HepG2 (cell line): ENCODE results near the gene GPER1. TPM values are rescaled to one million over a fixed set of nuclear protein-coding genes. Genes with fewer than 3 reads are reported as not detected.

Source experiments
- ATAC-seq: fragments of 200-7000 bp; cut with Tn5 transposase; 3 replicates; pipeline ENCODE4 v1.9.1; 2020; ENCODE audit warnings: mild to moderate bottlenecking, moderate library complexity
- BruUV-seq: library from RNA; stranded (reverse); fragments of 400-500 nt; replicated peaks from 2 replicates; lab custom pipeline; 2021; lab: Mats Ljungman, UMichigan
- CTCF ChIA-PET: fragments of 300-600 bp; formaldehyde crosslinking; extraction: SDS; loops from one replicate; lab custom pipeline; 2021; ENCODE audit warnings: low total read pairs, inconsistent platforms, low intra/inter-chr PET ratio; lab: Yijun Ruan, JAX
- POLR2A ChIA-PET: fragments of 350-600 bp; sonication (Branson Sonifier 250); formaldehyde crosslinking; loops from one replicate; lab custom pipeline; 2020; ENCODE audit warnings: antibody characterized with exemption, inconsistent platforms; lab: Yijun Ruan, JAX
- DNase-seq: peaks from one replicate; pipeline ENCODE4 v3.0.0-alpha.2; 2015; ENCODE audit warnings: low spot score
- FAIRE-seq: peaks from 3 replicates; lab custom pipeline; 2011; peaks lifted over from hg19 to GRCh38; lab: Jason Lieb, UNC
- H2AFZ ChIP-seq: one replicate; pipeline ENCODE4 v1.6.1; 2011; ENCODE audit warnings: low read length, inconsistent platforms
- H3K27ac ChIP-seq: fragments of 300-600 bp; 3 replicates; pipeline ENCODE4 v1.8.0; 2011; ENCODE audit warnings: mixed run types, mild to moderate bottlenecking, mixed read lengths, low read length, inconsistent platforms; ENCODE audit not compliant: insufficient read depth; ENCODE audit errors: extremely low read length
- H3K27me3 ChIP-seq, 2 experiments: fragments of 200-600 bp in 1 of 2; 2 replicates in 1 of 2; 3 replicates in 1 of 2; pipeline versions ENCODE4 v1.6.0 to v1.8.0; 2011; ENCODE audit warnings: low read length in 2 of 2, mild to moderate bottlenecking in 2 of 2, moderate library complexity in 2 of 2, inconsistent platforms in 1 of 2; ENCODE audit not compliant: insufficient read depth in 2 of 2, control insufficient read depth in 1 of 2
- H3K36me3 ChIP-seq, 2 experiments: fragments of 200-600 bp in 1 of 2; replicated peaks in 1 of 2; 2 replicates in 1 of 2; 3 replicates in 1 of 2; pipeline versions ENCODE4 v1.5.1 to v1.8.0; 2011; ENCODE audit warnings: low read length in 2 of 2, inconsistent platforms in 1 of 2; ENCODE audit not compliant: insufficient read depth in 2 of 2, control insufficient read depth in 1 of 2
- H3K4me1 ChIP-seq: 2 replicates; pipeline ENCODE4 v1.5.1; 2012; ENCODE audit warnings: low read length, inconsistent platforms; ENCODE audit not compliant: insufficient read depth
- H3K4me2 ChIP-seq: 2 replicates; pipeline ENCODE4 v1.6.0; 2011; ENCODE audit warnings: low read depth, low read length, inconsistent platforms
- H3K4me3 ChIP-seq, 3 experiments: fragments of 200-600 bp in 1 of 3; sonication (generic), shearing (Covaris generic) in 1 of 3; replicated peaks in 1 of 3; 2 replicates each; pipeline ENCODE4 v1.5.1; 2011 to 2016; ENCODE audit warnings: low read length in 3 of 3, inconsistent platforms in 2 of 3, low read depth in 2 of 3, mild to moderate bottlenecking in 2 of 3, control low read depth in 1 of 3, mixed read lengths in 1 of 3; ENCODE audit not compliant: insufficient read depth in 1 of 3
- H3K79me2 ChIP-seq: one replicate; pipeline ENCODE4 v1.6.1; 2011; ENCODE audit warnings: low read length, inconsistent platforms; ENCODE audit not compliant: insufficient read depth
- H3K9ac ChIP-seq: 2 replicates; pipeline ENCODE4 v1.6.0; 2011; ENCODE audit warnings: mild to moderate bottlenecking, low read depth, low read length, inconsistent platforms; ENCODE audit not compliant: insufficient read depth
- H3K9me3 ChIP-seq: 2 replicates; pipeline ENCODE4 v1.5.1; 2012; ENCODE audit warnings: mild to moderate bottlenecking, low read length
- H4K20me1 ChIP-seq: 2 replicates; pipeline ENCODE4 v1.6.0; 2011; ENCODE audit warnings: inconsistent platforms, mild to moderate bottlenecking, low read length, moderate library complexity; ENCODE audit not compliant: insufficient read depth
- ATF1 ChIP-seq: IDR thresholded peaks from 2 replicates; pipeline ENCODE4 v1.6.1; 2016; ENCODE audit warnings: mild to moderate bottlenecking, control low read depth
- EEA1 ChIP-seq: sonication (generic); formaldehyde crosslinking; IDR thresholded peaks from 2 replicates; pipeline ENCODE4 v1.5.1; 2020; ENCODE audit warnings: mild to moderate bottlenecking, missing genetic modification reagents, borderline replicate concordance
- FOXK1 ChIP-seq: sonication (generic); formaldehyde crosslinking; IDR thresholded peaks from 2 replicates; pipeline ENCODE4 v1.4.0; 2020; ENCODE audit warnings: low read depth, missing genetic modification reagents, borderline replicate concordance
- HINFP ChIP-seq: sonication (generic); formaldehyde crosslinking; IDR thresholded peaks from 2 replicates; pipeline ENCODE4 v1.4.0; 2020; ENCODE audit warnings: low read depth, mild to moderate bottlenecking, missing genetic modification reagents
- KAT8 ChIP-seq: IDR thresholded peaks from 2 replicates; pipeline ENCODE4 v1.6.1; 2016; ENCODE audit warnings: missing genetic modification reagents, missing compliant biosample characterization
- PAF1 ChIP-seq: IDR thresholded peaks from 2 replicates; pipeline ENCODE4 v1.6.1; 2016; ENCODE audit warnings: missing genetic modification reagents, missing compliant biosample characterization
- PBX2 ChIP-seq: IDR thresholded peaks from 2 replicates; pipeline ENCODE4 v1.6.1; 2016; ENCODE audit warnings: control low read depth
- PHB2 ChIP-seq: fragments of 450-650 bp; IDR thresholded peaks from 2 replicates; pipeline ENCODE4 v1.6.1; 2018; ENCODE audit not compliant: partially characterized antibody
- SNAI1 ChIP-seq: sonication (generic); formaldehyde crosslinking; IDR thresholded peaks from 2 replicates; pipeline ENCODE4 v1.5.0; 2020; ENCODE audit warnings: mild to moderate bottlenecking, missing genetic modification reagents, borderline replicate concordance
- TFDP2 ChIP-seq: sonication (generic); formaldehyde crosslinking; IDR thresholded peaks from 2 replicates; pipeline ENCODE4 v1.4.0; 2020; ENCODE audit warnings: missing genetic modification reagents
- ZFP62 ChIP-seq: sonication (generic); formaldehyde crosslinking; IDR thresholded peaks from 2 replicates; pipeline ENCODE4 v1.4.0; 2020; ENCODE audit warnings: missing genetic modification reagents
- ZNF3 ChIP-seq: IDR thresholded peaks from 2 replicates; pipeline ENCODE4 v1.7.0; 2017; ENCODE audit warnings: inconsistent platforms
- ZNF563 ChIP-seq: sonication (generic); formaldehyde crosslinking; IDR thresholded peaks from 2 replicates; pipeline ENCODE4 v1.8.0; 2022; ENCODE audit warnings: mild to moderate bottlenecking, moderate library complexity, missing genetic modification reagents
- WGBS: methylation state at CpG from one replicate; pipeline ENCODE4 v1.1.6; 2017; ENCODE audit warnings: low lambda C conversion rate; 5-methylcytosine and 5-hydroxymethylcytosine counted together
- in situ Hi-C: cut with HindIII; loops from 2 replicates; pipeline ENCODE4 v1.10.0; 2017; ENCODE audit warnings: low pct_unique_long_range_greater_than_20kb; ENCODE audit not compliant: extremely low pct_ligation_motif_present
- intact Hi-C: fragments of 100-400 bp; cut with micrococcal nuclease; formaldehyde crosslinking; loops from one replicate; pipeline ENCODE4 v1.10.0; 2022; ENCODE audit not compliant: unreplicated experiment
- polyA plus RNA-seq, 8 experiments: library from polyadenylated mRNA; depleted of rRNA in 3 of 8; stranded (reverse) in 7 of 8; unstranded in 1 of 8; fragments of >200 nt; fragmentation: Illumina TruSeq in 4 of 8; extraction: Trizol in 4 of 8; gene quantifications; 2 replicates each; pipeline versions ENCODE4 v1.2.1 to v1.2.3, GENCODE V29; 2011 to 2016; ENCODE audit warnings: low read depth in 4 of 8, missing spikeins in 1 of 8, mixed read lengths in 1 of 8; ENCODE audit not compliant: insufficient read depth in 1 of 8
- total RNA-seq, 5 experiments: library from RNA; depleted of rRNA; stranded (reverse); fragments of >200 nt; fragmentation: Illumina TruSeq; extraction: Trizol; gene quantifications; 2 replicates each; pipeline ENCODE4 v1.2.3, GENCODE V29; 2016; ENCODE audit warnings: low read depth in 1 of 5

GPER1 gene
- total and polyA plus RNA-seq, 2 of the 13 experiments (the other 11 are each of a cell fraction or from before 2014, with no cell fraction given): 12.7 to 19.7 TPM

GRCh38 chr7:1130021-1130990 lies 42.4 kb downstream of the GPER1 start:
- BruUV-seq: no TSS peak
- intact Hi-C loops: no loop called here
- no peak for TF ChIP-seq PHB2
- Histone ChIP-seq H3K79me2 (peaks cover 28% of the 10 kb centered on the region), H3K9ac (no peak overlapping the region), H4K20me1 (peaks cover 2% of the 10 kb centered on the region; the same call in 1 of the 2 replicates), H3K9me3 (no peaks in the 10 kb centered on the region), H2AFZ (no peak overlapping the region), H3K4me1 (no peaks in the 10 kb centered on the region), H3K4me3 (no peak overlapping the region), H3K27me3 (no peaks in the 10 kb centered on the region), H3K4me2 (no peak overlapping the region), H3K27ac (no peak overlapping the region), H3K36me3 (peaks cover 9 to 16% of the 10 kb centered on the region in 2 experiments; a peak in 4 of 5 replicates)
- FAIRE-seq (no peak), ATAC-seq (no peak), DNase-seq (no peak)
- 95% methylated on average over 14 of the region's 26 CpGs for WGBS
- POLR2A ChIA-PET: no interaction called here
- CTCF ChIA-PET: no interaction called here
- in situ Hi-C loops: no loop called here

- ChIA-PET CTCF (no interaction called here), POLR2A (no interaction called here)
- Histone ChIP-seq H2AFZ (no peak overlapping the region), H3K4me2 (no peak overlapping the region), H3K36me3 (peaks cover 8% of the 10 kb centered on the region in 2 experiments; a peak in 4 of 5 replicates), H4K20me1 (peaks cover 2% of the 10 kb centered on the region; the same call in 1 of the 2 replicates), H3K9ac (no peak overlapping the region), H3K4me1 (peaks cover 1% of the 10 kb centered on the region; the same call in 1 of the 2 replicates), H3K4me3 (no peak overlapping the region), H3K9me3 (no peaks in the 10 kb centered on the region), H3K79me2 (peaks cover 29% of the 10 kb centered on the region), H3K27me3 (no peaks in the 10 kb centered on the region), H3K27ac (no peak overlapping the region)
- intact Hi-C loops (no loop called here), in situ Hi-C loops (no loop called here)
- WGBS: 89% methylated on average over 2 of the region's 2 CpGs
- no peak for ATAC-seq
- no peak for DNase-seq
- no TSS peak for BruUV-seq
- no peak for FAIRE-seq
- TF ChIP-seq HINFP (CRISPR knock-in tag) (no peak), EEA1 (CRISPR knock-in tag) (no peak), FOXK1 (no peak), ZNF563 (no peak), ZFP62 (no peak), KAT8 (CRISPR knock-in tag) (no peak), ZNF3 (CRISPR knock-in tag) (no peak), ATF1 (CRISPR knock-in tag) (no peak), PBX2 (CRISPR knock-in tag) (no peak), TFDP2 (no peak), SNAI1 (CRISPR knock-in tag) (no peak), PAF1 (CRISPR knock-in tag) (no peak)
These were observed 43.8 kb downstream of the GPER1 start for GRCh38 chr7:1131471-1132265.
